GM12875 (cell line): ENCODE data around the gene ARHGEF10L.

Source experiments
- H3K4me3 ChIP-seq: one replicate; pipeline ENCODE4 v1.5.1; 2011; ENCODE audit warnings: low read depth, low read length, control low read depth
- TF ChIP-seq, protein P1 (sequence below): IDR thresholded peaks from 2 replicates; pipeline ENCODE4 v1.5.1; 2011; ENCODE audit warnings: low read depth, mild to moderate bottlenecking, control low read depth, inconsistent platforms, low read length, moderate library complexity, borderline replicate concordance; ENCODE audit not compliant: insufficient read depth

Gene ARHGEF10L

DNA sequence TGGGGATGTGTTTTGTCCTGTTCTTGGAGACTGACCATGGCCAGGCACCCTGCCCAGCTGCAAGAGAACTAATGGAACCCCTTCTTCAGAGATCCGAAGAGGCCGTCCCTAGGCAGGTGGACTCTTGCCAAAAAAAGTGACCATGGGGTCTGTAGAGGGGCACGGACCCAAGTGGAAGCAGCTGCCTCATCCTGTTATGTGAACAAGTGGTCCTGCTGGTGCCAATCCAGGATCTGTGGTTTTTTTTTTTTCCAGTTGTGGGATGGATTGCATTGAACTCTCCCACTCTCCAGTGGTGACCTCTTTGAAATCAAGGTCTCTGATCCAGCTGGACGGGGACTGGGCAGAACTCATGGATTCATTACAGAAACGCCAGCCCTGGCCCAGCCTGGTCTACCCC, 71.2 kb downstream of the ARHGEF10L start:
- TF ChIP-seq, protein P1, sequence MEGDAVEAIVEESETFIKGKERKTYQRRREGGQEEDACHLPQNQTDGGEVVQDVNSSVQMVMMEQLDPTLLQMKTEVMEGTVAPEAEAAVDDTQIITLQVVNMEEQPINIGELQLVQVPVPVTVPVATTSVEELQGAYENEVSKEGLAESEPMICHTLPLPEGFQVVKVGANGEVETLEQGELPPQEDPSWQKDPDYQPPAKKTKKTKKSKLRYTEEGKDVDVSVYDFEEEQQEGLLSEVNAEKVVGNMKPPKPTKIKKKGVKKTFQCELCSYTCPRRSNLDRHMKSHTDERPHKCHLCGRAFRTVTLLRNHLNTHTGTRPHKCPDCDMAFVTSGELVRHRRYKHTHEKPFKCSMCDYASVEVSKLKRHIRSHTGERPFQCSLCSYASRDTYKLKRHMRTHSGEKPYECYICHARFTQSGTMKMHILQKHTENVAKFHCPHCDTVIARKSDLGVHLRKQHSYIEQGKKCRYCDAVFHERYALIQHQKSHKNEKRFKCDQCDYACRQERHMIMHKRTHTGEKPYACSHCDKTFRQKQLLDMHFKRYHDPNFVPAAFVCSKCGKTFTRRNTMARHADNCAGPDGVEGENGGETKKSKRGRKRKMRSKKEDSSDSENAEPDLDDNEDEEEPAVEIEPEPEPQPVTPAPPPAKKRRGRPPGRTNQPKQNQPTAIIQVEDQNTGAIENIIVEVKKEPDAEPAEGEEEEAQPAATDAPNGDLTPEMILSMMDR = no peak
- H3K4me3 ChIP-seq = no peak overlapping the region

DNA sequence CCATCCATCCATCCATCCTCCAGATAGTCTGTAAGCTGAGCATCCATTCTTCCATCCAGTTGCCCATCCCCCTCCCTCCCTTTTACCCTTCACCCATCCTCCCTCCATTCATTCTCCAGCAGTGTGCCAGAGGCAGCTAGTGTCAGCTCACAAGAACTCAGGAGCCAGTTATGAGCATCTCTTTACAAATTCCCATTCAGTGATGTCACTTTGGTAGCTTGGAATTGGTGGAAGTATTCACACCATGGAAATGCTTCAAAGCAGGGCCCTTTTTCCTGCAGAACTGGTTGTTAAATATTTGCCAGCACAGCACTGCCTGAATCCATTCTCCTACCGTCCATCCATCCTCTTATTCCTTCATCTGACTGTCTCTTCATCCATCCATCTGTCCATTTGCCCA, 72.5 kb downstream of the ARHGEF10L start:
- TF ChIP-seq, protein P1 = no peak
- no peak overlapping the region for H3K4me3 ChIP-seq

DNA sequence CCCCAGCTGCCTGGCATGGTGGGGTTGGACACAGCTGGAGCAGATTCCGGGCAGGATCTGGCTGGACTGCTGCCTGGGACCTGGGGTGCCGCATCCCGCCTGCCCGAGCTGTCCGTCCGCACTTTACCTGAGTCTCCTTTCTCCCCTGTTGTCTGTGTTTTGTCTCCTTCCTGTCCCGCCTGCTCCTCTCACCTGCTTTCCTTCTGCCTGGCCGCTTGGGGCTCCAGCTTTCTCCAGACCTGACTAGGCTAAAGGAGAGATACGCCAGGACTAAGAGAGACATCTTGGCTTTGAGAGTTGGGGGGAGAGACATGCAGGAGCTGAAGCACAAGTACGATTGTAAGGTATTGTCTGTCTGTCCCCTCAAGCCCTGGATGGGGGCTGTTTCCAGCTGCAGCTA, 73.3 kb downstream of the ARHGEF10L start:
- TF ChIP-seq, protein P1 = no peak
- H3K4me3 ChIP-seq = no peak overlapping the region

DNA sequence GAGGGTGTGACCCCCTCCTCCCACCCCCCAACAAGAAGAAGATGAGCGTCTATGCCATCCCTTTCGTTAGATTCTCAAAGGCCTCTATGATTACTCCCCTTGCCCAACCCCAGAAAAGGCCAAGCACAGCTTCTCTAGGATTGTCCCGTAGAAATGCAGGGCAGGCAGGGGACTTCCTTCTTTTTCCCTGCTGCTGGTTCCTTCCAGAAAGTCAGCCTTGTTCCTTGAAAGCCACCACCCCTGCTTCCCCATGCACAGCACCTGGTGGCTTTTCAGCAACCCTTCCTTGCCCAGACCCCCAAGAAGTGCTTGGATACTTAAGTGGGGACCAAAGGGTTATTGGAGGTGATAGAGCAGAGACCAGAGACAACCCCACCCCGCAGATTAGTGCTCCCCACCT, 75.1 kb downstream of the ARHGEF10L start:
- H3K4me3 ChIP-seq = no peak overlapping the region
- TF ChIP-seq, protein P1 = no peak

DNA sequence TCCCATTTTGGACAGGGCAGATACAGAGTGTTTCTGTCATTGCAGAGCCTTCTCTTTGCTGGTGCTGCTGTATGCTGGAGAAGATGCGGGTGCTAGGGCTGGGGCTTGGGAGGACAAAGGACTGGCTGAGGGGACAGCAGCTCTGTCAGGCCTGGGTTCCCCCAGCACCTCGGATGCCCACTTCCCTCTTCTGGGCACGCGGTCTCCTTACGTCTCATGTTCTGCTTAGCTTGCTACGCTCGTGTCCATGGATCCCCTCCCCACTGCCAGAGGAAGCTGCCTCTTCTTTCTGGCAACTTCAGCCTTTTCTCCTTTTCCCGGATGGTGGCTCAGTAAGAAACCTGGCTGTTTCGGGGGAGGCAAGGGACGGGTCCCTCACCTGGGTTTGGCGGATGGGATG, 75.7 kb downstream of the ARHGEF10L start:
- no peak overlapping the region for H3K4me3 ChIP-seq
- TF ChIP-seq, protein P1 = no peak

DNA sequence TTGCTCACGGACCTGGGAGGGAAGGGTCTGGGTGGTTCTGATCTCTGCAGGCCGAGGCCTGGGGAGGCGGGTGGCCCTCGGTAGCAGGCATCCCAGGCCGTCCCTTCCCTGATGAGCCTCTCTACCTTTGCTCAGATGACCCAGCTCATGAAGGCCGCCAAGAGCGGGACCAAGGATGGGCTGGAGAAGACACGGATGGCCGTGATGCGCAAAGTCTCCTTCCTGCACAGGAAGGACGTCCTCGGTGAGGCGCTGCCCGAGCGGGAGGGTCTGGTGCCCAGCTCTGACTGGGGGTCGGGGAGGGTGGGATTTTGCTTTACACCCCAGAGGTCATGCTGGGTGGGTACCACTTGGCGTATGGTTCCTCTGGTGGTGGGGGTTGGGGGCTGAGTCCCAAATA, 76.5 kb downstream of the ARHGEF10L start:
- TF ChIP-seq, protein P1 = no peak
- H3K4me3 ChIP-seq = no peak overlapping the region

DNA sequence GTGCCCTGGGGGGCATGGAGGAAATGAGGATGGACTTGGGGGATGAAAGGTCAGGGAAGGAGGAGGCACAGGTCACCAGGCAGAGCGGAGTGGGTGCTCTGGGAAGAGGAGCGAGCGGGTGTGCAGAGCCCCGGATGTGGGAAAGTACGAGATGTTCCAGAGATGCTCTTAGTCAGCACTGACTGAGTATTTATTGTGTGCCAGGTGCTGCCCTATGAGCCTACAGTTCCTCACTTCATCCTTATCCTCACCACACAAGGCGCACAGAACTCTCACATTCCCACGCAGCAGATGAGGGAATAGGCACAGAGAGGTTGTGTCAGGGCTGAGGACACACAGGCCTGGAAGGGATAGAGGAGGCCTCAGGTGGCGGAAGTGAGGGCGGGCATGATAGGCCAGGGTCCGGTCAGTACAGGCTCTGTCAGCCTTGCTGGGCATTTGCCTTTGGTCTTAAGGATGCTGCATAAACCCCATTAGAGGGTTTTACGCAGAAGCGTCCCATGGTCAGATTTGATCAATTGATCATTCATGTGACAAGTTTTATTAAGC, 77.3 kb downstream of the ARHGEF10L start:
- TF ChIP-seq, protein P1 = no peak

More for the DNA sequence above, 77.3 kb downstream of the ARHGEF10L start:
- no peak overlapping the region for H3K4me3 ChIP-seq
